SU-DHL-6 (cell line): ENCODE data around the gene DNAL4.

Experiments
- H2AFZ ChIP-seq: fragments of 200-600 bp; sonication (generic); 2 replicates; pipeline ENCODE4 v1.6.1; 2014; ENCODE audit warnings: low read depth, mild to moderate bottlenecking, moderate library complexity, mixed read lengths, antibody characterized with exemption, low read length; ENCODE audit not compliant: severe bottlenecking
- H3F3A ChIP-seq: fragments of 200-600 bp; shearing (Covaris generic); 2 replicates; pipeline ENCODE4 v1.6.0; 2016; ENCODE audit warnings: antibody characterized with exemption, mild to moderate bottlenecking; ENCODE audit not compliant: insufficient read depth
- H3K27ac ChIP-seq: fragments of 200-600 bp; sonication (generic); 2 replicates; pipeline ENCODE4 v1.5.1; 2016; ENCODE audit warnings: low read depth, mild to moderate bottlenecking, low read length, moderate library complexity, mixed read lengths
- H3K27me3 ChIP-seq: fragments of 200-600 bp; sonication (generic), shearing (Covaris generic); 2 replicates; pipeline ENCODE4 v1.6.0; 2014; ENCODE audit warnings: mild to moderate bottlenecking, low read length
- H3K36me3 ChIP-seq: fragments of 200-600 bp; sonication (generic); 2 replicates; pipeline ENCODE4 v1.6.1; 2014; ENCODE audit warnings: mild to moderate bottlenecking, low read length, mixed read lengths
- H3K4me2 ChIP-seq: fragments of 300-600, 200-600 bp; shearing (Covaris generic), sonication (generic); 2 replicates; pipeline ENCODE4 v1.6.0; 2014; ENCODE audit warnings: low read length, low read depth, mild to moderate bottlenecking; ENCODE audit not compliant: poor library complexity, severe bottlenecking
- H3K4me3 ChIP-seq: fragments of 200-600 bp; sonication (generic); 2 replicates; pipeline ENCODE4 v1.5.1; 2014; ENCODE audit warnings: antibody characterized with exemption, low read length, mild to moderate bottlenecking, mixed read lengths; ENCODE audit not compliant: insufficient read depth, poor library complexity, severe bottlenecking
- H3K79me2 ChIP-seq: fragments of 200-600 bp; sonication (generic); 2 replicates; pipeline ENCODE4 v1.6.1; 2014; ENCODE audit warnings: mild to moderate bottlenecking, low read length, moderate library complexity; ENCODE audit not compliant: insufficient read depth
- H3K9ac ChIP-seq: fragments of 200-600 bp; sonication (generic); 2 replicates; pipeline ENCODE4 v1.7.0; 2014; ENCODE audit warnings: mild to moderate bottlenecking, low read length
- H3K9me2 ChIP-seq: fragments of 200-600 bp; sonication (generic); replicated peaks from 2 replicates; pipeline ENCODE4 v1.6.1; 2014; ENCODE audit warnings: low read length; ENCODE audit not compliant: insufficient read depth
- H3K9me3 ChIP-seq: fragments of 200-600 bp; sonication (generic); 2 replicates; pipeline ENCODE4 v1.6.1; 2014; ENCODE audit warnings: low read length, mixed read lengths; ENCODE audit not compliant: insufficient read depth
- H4K20me1 ChIP-seq: fragments of 200-600 bp; sonication (generic); 2 replicates; pipeline ENCODE4 v1.6.1; 2014; ENCODE audit warnings: low read depth, mild to moderate bottlenecking, antibody characterized with exemption, low read length, moderate library complexity, mixed read lengths
- EZH2phosphoT487 ChIP-seq: fragments of 200-600 bp; sonication (generic), shearing (Covaris generic); conservative IDR thresholded peaks from 2 replicates; pipeline ENCODE4 v1.6.1; 2018; ENCODE audit warnings: mild to moderate bottlenecking, antibody characterized with exemption, low read length, moderate library complexity, mixed read lengths
- TF ChIP-seq, protein P1 (sequence below): fragments of 200-600 bp; sonication (generic); IDR thresholded peaks from one replicate; pipeline ENCODE4 v1.5.1; 2017; ENCODE audit warnings: antibody characterized with exemption, mild to moderate bottlenecking, low read length, moderate library complexity; ENCODE audit not compliant: insufficient read depth, poor library complexity, severe bottlenecking

DNAL4 gene

DNA sequence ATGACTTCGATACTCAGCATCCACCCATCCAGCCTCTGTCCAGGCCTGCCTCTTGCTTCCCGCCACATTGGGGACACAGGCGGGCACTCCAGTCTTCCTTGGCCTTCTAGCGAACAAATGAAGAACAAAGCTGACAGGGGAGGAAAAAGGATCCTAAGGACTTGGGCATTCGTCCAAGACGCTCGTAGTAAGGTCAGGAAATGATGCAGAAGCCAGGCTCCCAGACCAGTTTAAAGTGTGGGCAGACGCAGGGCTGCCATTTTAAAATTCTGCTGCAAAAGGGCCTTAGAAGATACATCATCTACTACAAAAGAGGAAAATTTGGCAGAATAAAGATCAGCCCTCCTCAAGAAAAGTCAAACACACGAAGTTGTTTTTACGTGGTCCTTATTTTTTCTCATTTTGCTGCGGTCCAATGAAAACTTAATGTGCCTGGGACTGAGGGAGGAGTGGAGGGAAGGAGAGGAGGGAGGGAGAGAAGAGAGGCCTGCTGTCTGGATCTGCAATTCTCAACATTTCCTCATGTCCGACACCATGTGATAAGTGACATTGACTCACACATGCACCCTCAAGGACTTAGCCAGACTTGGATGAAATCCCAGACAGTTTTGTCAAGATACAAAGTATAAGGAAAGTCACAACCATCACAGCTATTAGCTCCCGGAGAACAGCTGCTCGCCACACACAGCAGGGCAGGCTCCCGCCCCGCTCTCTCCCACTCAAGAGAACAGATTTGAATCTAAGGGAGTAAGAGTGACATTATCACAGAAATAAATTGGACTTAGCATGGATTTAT lies 5.7 kb downstream of the DNAL4 start:
- no peak overlapping the region for H3K27ac ChIP-seq

DNA sequence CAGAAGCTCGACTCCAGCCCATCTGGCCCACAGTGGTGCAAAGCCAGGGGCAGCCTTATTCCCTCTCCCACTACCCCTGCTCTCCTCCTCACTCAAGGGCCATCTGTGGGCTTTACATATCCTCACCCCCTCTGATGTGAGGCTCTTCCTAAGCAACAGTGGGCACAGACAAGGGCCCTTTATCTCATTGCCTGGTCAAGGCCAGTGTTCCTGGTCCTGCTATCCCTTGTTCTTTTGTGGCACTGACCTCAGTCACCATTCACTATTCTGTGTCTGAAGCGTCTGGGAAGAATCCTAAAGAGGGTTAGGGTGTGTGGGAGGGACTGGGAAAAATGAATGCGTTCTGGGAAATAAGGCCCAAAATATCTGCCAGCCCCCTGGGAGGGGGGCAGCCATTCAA lies 7.3 kb downstream of the DNAL4 start:
- Histone ChIP-seq H3F3A (no peaks in the 10 kb centered on the region), H2AFZ (no peak overlapping the region)

More for the DNA sequence above, 5.7 kb downstream of the DNAL4 start:
- Histone ChIP-seq H3F3A (0 out of 2 replicates have a peak, but pooled peaks cover 3% of the 10 kb centered on the region), H3K27me3 (no peaks in the 10 kb centered on the region), H3K9me3 (no peaks in the 10 kb centered on the region), H3K4me3 (no peak overlapping the region), H4K20me1 (no peaks in the 10 kb centered on the region), H3K79me2 (no peaks in the 10 kb centered on the region), H3K36me3 (no peaks in the 10 kb centered on the region), H3K9ac (no peak overlapping the region), H3K9me2 (no peaks in the 10 kb centered on the region), H3K4me2 (no peak overlapping the region), H2AFZ (no peak overlapping the region)
- TF ChIP-seq, protein P1, sequence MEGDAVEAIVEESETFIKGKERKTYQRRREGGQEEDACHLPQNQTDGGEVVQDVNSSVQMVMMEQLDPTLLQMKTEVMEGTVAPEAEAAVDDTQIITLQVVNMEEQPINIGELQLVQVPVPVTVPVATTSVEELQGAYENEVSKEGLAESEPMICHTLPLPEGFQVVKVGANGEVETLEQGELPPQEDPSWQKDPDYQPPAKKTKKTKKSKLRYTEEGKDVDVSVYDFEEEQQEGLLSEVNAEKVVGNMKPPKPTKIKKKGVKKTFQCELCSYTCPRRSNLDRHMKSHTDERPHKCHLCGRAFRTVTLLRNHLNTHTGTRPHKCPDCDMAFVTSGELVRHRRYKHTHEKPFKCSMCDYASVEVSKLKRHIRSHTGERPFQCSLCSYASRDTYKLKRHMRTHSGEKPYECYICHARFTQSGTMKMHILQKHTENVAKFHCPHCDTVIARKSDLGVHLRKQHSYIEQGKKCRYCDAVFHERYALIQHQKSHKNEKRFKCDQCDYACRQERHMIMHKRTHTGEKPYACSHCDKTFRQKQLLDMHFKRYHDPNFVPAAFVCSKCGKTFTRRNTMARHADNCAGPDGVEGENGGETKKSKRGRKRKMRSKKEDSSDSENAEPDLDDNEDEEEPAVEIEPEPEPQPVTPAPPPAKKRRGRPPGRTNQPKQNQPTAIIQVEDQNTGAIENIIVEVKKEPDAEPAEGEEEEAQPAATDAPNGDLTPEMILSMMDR: no peak
- no peak for TF ChIP-seq EZH2phosphoT487

DNA sequence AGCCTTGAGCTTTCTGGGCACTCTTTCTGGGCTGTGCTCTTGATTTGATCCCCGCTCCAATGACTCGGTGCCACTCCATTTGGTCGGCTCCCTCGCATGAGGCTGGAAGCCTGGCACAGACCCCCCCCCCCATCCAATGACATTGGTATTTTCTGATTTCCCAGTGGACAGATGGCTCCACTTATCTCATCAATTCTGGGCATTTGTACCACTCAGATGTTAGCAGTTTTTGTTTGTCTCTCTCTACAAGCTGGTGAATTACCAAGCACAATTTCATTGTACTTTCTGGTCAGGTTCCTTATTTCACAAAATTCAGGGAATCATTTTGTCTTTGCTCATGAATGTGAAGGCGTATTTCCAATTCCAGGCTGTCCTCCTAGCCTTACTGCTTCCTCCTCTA lies 9.1 kb downstream of the DNAL4 start:
- Histone ChIP-seq H2AFZ (no peak overlapping the region), H3K9me3 (no peaks in the 10 kb centered on the region), H3K4me3 (no peak overlapping the region), H4K20me1 (no peaks in the 10 kb centered on the region), H3K36me3 (no peaks in the 10 kb centered on the region), H3K9ac (no peak overlapping the region), H3K79me2 (no peaks in the 10 kb centered on the region), H3K4me2 (no peak overlapping the region), H3K27me3 (no peaks in the 10 kb centered on the region), H3K27ac (no peak overlapping the region), H3K9me2 (no peaks in the 10 kb centered on the region), H3F3A (no peaks in the 10 kb centered on the region)
- TF ChIP-seq, protein P1: no peak
- TF ChIP-seq EZH2phosphoT487: no peak

More for the DNA sequence above, 7.3 kb downstream of the DNAL4 start:
- H3K79me2 ChIP-seq: no peaks in the 10 kb centered on the region
- no peaks in the 10 kb centered on the region for H4K20me1 ChIP-seq
- no peaks in the 10 kb centered on the region for H3K9me2 ChIP-seq
- H3K9ac ChIP-seq: no peak overlapping the region
- no peaks in the 10 kb centered on the region for H3K36me3 ChIP-seq
- H3K9me3 ChIP-seq: no peaks in the 10 kb centered on the region
- H3K27me3 ChIP-seq: no peaks in the 10 kb centered on the region
- no peak overlapping the region for H3K4me3 ChIP-seq
- TF ChIP-seq, protein P1: no peak
- no peak for TF ChIP-seq EZH2phosphoT487
- no peak overlapping the region for H3K27ac ChIP-seq
- no peak overlapping the region for H3K4me2 ChIP-seq
